Cardiac muscle cell (in vitro differentiated cells and primary cell): ENCODE measurements around the gene RAPGEF1. TPM values are rescaled to one million over a fixed set of nuclear protein-coding genes. Genes with fewer than 3 reads are reported as not detected.

ENCODE experiments used
- DNase-seq, 2 donors: peaks; one replicate each; pipeline versions ENCODE4 v3.0.0 to v3.0.0-alpha.2; 2010 to 2017; ENCODE audit warnings: low read depth in 1 of 2, low spot score in 1 of 2
- H3K27ac ChIP-seq: fragments of 200-600 bp; sonication (generic); 2 replicates; pipeline ENCODE4 v1.5.1; 2016
- H3K27me3 ChIP-seq: fragments of 200-600 bp; sonication (generic); 2 replicates; pipeline ENCODE4 v1.6.0; 2016; ENCODE audit warnings: control low read depth
- H3K36me3 ChIP-seq: fragments of 200-600 bp; sonication (generic); 2 replicates; pipeline ENCODE4 v1.5.1; 2016; ENCODE audit warnings: control low read depth
- H3K4me1 ChIP-seq: fragments of 200-600 bp; sonication (generic); 2 replicates; pipeline ENCODE4 v1.8.1; 2017; ENCODE audit warnings: low read depth, mild to moderate bottlenecking, mixed run types
- H3K4me3 ChIP-seq: fragments of 200-600 bp; sonication (generic); 2 replicates; pipeline ENCODE4 v1.5.1; 2016; ENCODE audit warnings: mild to moderate bottlenecking
- H3K9me3 ChIP-seq: fragments of 200-600 bp; sonication (generic); 2 replicates; pipeline ENCODE4 v1.5.1; 2017; ENCODE audit warnings: low read depth, mild to moderate bottlenecking, control low read depth
- polyA plus RNA-seq: library from polyadenylated mRNA; unstranded; fragments of >200 nt; fragmentation: Nextera tagmentation; extraction: Ambion mirVana; gene quantifications from 2 replicates; pipeline ENCODE4 v1.2.1, GENCODE V29; 2016
- total RNA-seq: library from RNA; depleted of rRNA; stranded (reverse); fragments of >200 nt; gene quantifications from 2 replicates; pipeline ENCODE4 v1.2.3, GENCODE V29; 2016
- TF ChIP-seq, protein P1 (sequence below): IDR thresholded peaks from 2 replicates; pipeline ENCODE4 v1.5.1; 2012; ENCODE audit warnings: low read depth, mild to moderate bottlenecking, low read length

The RAPGEF1 gene
- total and polyA plus RNA-seq, 2 experiments from 2014 or later = 42.1 to 51.1 TPM

GRCh38 chr9:131715906-131716305, 24.0 kb downstream of the RAPGEF1 start:
- peak in 1 of 2 donors; percentile 44 for DNase-seq
- no peak overlapping the region for H3K27ac ChIP-seq

DNA sequence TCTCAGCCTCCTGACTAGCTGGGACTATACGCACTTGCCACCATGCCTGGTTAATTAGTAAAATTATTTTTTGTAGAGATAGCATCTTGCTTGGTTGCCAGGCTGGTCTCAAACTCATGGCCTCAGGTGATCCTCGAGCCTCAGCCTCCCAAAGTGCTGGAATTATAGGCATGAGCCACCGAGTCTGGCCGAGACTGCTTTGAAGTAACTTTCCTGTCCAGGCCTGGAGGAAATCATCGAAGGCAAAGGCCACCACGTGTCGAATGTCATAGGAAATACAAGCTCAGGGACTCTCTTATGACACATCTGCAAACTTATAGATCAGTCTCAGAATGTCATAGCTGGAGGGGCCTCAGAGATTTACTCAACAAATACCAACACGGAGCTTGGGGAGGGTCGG, 25.1 kb downstream of the RAPGEF1 start:
- no peak overlapping the region for H3K4me3 ChIP-seq
- H3K9me3 ChIP-seq = no peaks in the 10 kb centered on the region
- peaks cover 17% of the 10 kb centered on the region for H3K4me1 ChIP-seq
- no peaks in the 10 kb centered on the region for H3K27me3 ChIP-seq
- no peak for DNase-seq
- TF ChIP-seq, protein P1, sequence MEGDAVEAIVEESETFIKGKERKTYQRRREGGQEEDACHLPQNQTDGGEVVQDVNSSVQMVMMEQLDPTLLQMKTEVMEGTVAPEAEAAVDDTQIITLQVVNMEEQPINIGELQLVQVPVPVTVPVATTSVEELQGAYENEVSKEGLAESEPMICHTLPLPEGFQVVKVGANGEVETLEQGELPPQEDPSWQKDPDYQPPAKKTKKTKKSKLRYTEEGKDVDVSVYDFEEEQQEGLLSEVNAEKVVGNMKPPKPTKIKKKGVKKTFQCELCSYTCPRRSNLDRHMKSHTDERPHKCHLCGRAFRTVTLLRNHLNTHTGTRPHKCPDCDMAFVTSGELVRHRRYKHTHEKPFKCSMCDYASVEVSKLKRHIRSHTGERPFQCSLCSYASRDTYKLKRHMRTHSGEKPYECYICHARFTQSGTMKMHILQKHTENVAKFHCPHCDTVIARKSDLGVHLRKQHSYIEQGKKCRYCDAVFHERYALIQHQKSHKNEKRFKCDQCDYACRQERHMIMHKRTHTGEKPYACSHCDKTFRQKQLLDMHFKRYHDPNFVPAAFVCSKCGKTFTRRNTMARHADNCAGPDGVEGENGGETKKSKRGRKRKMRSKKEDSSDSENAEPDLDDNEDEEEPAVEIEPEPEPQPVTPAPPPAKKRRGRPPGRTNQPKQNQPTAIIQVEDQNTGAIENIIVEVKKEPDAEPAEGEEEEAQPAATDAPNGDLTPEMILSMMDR = no peak
- no peak overlapping the region for H3K27ac ChIP-seq
- no peaks in the 10 kb centered on the region for H3K36me3 ChIP-seq

More at GRCh38 chr9:131715906-131716305, 24.0 kb downstream of the RAPGEF1 start:
- Histone ChIP-seq H3K9me3 (no peaks in the 10 kb centered on the region), H3K4me3 (no peak overlapping the region), H3K36me3 (no peaks in the 10 kb centered on the region), H3K27me3 (no peaks in the 10 kb centered on the region), H3K4me1 (peaks cover 13% of the 10 kb centered on the region)
- TF ChIP-seq, protein P1 = no peak

GRCh38 chr9:131714161-131714646, 25.7 kb downstream of the RAPGEF1 start:
- no peaks in the 10 kb centered on the region for H3K9me3 ChIP-seq
- peak in 1 of 2 donors; percentile 81 for DNase-seq
- TF ChIP-seq, protein P1 = no peak
- no peak overlapping the region for H3K4me3 ChIP-seq
- H3K27me3 ChIP-seq = no peaks in the 10 kb centered on the region
- peaks cover 23% of the 10 kb centered on the region for H3K4me1 ChIP-seq
- no peak overlapping the region for H3K27ac ChIP-seq
- H3K36me3 ChIP-seq = no peaks in the 10 kb centered on the region

DNA sequence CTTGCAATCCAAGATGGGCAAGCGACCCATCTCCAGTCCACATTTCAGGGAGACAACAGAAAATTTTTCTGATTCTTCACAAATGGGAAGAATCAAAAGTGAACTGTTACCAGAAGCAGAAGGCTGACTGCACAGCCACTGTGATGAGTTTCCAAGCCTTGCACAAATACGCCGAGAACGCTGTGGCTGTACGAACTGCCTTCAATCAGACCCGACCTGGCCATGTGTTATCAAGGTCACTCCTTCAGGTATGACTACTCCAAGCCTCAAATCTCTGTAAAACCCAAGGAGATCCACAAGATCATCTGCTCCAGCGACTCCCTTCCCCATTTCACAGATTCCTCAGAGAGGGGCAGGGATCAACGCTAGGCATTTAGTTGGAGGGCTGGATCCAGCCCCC, 26.9 kb downstream of the RAPGEF1 start:
- H3K9me3 ChIP-seq = no peaks in the 10 kb centered on the region
- no peak for DNase-seq
- TF ChIP-seq, protein P1 = no peak
- peaks cover 33% of the 10 kb centered on the region for H3K4me1 ChIP-seq
- H3K36me3 ChIP-seq = no peaks in the 10 kb centered on the region
- H3K27ac ChIP-seq = no peak overlapping the region
- H3K4me3 ChIP-seq = no peak overlapping the region
- no peaks in the 10 kb centered on the region for H3K27me3 ChIP-seq

DNA sequence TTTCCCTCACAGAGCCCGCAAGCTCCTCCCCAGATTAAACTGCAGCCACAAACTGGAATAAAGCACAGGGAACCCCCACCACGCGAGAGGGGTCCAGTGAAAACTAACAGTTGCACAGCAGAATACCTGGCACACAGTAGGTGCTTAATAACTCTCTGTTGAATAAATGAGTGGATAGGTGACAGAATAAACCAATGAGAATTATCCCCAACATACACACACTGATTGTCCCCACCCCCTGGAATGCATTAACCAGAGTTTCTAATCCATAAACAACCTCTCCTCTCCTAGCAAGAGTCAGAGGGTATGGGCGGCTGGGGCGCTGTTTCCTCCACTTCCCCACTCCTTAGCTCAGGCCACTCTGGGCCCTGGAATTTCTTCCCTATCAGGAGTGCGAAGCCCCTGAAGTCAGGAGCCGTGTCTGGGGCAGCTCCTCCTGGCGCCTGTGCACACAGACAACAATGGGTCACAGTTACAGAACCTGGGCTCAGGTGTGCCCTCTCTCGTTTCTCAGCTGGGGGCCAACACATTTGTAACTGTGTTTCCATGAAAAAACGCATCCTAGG, 27.6 kb downstream of the RAPGEF1 start:
- Histone ChIP-seq H3K27ac (no peak overlapping the region), H3K4me1 (peaks cover 39% of the 10 kb centered on the region), H3K36me3 (no peaks in the 10 kb centered on the region), H3K27me3 (no peaks in the 10 kb centered on the region), H3K4me3 (no peak overlapping the region), H3K9me3 (no peaks in the 10 kb centered on the region)
- DNase-seq = no peak
- TF ChIP-seq, protein P1 = no peak
